Measurements from ENCODE around the gene TNFRSF18. TPM values are rescaled to one million over a fixed set of nuclear protein-coding genes. Genes with fewer than 3 reads are reported as not detected.

The TNFRSF18 gene
- total and polyA plus RNA-seq, 2 experiments from 2014 or later: 1.3 TPM; not detected in 1

GRCh38 chr1:1225238-1225845, 18.9 kb upstream of the TNFRSF18 start:
- no peak overlapping the region for H3K4me3 ChIP-seq
- H2AFZ ChIP-seq: no peak overlapping the region
- H3K79me2 ChIP-seq: peaks cover 54% of the 10 kb centered on the region
- TF ChIP-seq EZH2 (IDR thresholded peaks at IDR 0.05; ENCODE audit: borderline replicate concordance) (no peak), CTCF (IDR thresholded peaks at IDR 0.05; ENCODE audit: poor library complexity) (no peak), EZH2phosphoT487 (IDR thresholded peaks at IDR 0.05; ENCODE audit: low read depth, severe bottlenecking, unreplicated experiment) (no peak)
- H3K36me3 ChIP-seq (replicated peaks; ENCODE audit: insufficient read depth, low read depth): no peaks in the 10 kb centered on the region
- H3K27ac ChIP-seq: no peak overlapping the region
- 98% methylated on average over 32 of the region's 34 CpGs for WGBS (ENCODE audit: low lambda C conversion rate, missing lambda C conversion rate)
- no peaks in the 10 kb centered on the region for H3K27me3 ChIP-seq
- H3K9me2 ChIP-seq (replicated peaks; ENCODE audit: insufficient read depth): no peaks in the 10 kb centered on the region
- DNase-seq (ENCODE audit: low spot score): no peak
- H3K4me2 ChIP-seq: no peak overlapping the region
- peaks cover 9% of the 10 kb centered on the region for H3K4me1 ChIP-seq (ENCODE audit: insufficient read depth)
- peaks cover 41% of the 10 kb centered on the region for H4K20me1 ChIP-seq (ENCODE audit: insufficient read depth, poor library complexity, severe bottlenecking)
- no peaks in the 10 kb centered on the region for H3K9me3 ChIP-seq (ENCODE audit: low read depth)

GRCh38 chr1:1223891-1224290, 17.5 kb upstream of the TNFRSF18 start:
- Histone ChIP-seq H3K4me3 (no peak overlapping the region), H3K9me2 (replicated peaks; ENCODE audit: insufficient read depth) (no peaks in the 10 kb centered on the region), H3K36me3 (replicated peaks; ENCODE audit: insufficient read depth, low read depth) (no peaks in the 10 kb centered on the region), H3K4me2 (no peak overlapping the region), H3K9me3 (ENCODE audit: low read depth) (no peaks in the 10 kb centered on the region), H2AFZ (no peak overlapping the region), H3K27me3 (no peaks in the 10 kb centered on the region), H4K20me1 (ENCODE audit: insufficient read depth, poor library complexity, severe bottlenecking) (peaks cover 34% of the 10 kb centered on the region), H3K79me2 (peaks cover 40% of the 10 kb centered on the region), H3K4me1 (ENCODE audit: insufficient read depth) (no peaks in the 10 kb centered on the region), H3K27ac (no peak overlapping the region)
- no peak for DNase-seq (ENCODE audit: low spot score)
- TF ChIP-seq EZH2phosphoT487 (IDR thresholded peaks at IDR 0.05; ENCODE audit: low read depth, severe bottlenecking, unreplicated experiment) (no peak), EZH2 (IDR thresholded peaks at IDR 0.05; ENCODE audit: borderline replicate concordance) (no peak), CTCF (IDR thresholded peaks at IDR 0.05; ENCODE audit: poor library complexity) (no peak)
- WGBS (ENCODE audit: low lambda C conversion rate, missing lambda C conversion rate): 99% methylated on average over 17 of the region's 21 CpGs

GRCh38 chr1:1223321-1223720, 16.9 kb upstream of the TNFRSF18 start:
- no peak overlapping the region for H3K27ac ChIP-seq
- no peaks in the 10 kb centered on the region for H3K27me3 ChIP-seq
- H3K79me2 ChIP-seq: peaks cover 34% of the 10 kb centered on the region
- H2AFZ ChIP-seq: no peak overlapping the region
- H3K9me2 ChIP-seq (replicated peaks; ENCODE audit: insufficient read depth): no peaks in the 10 kb centered on the region
- H3K9me3 ChIP-seq (ENCODE audit: low read depth): no peaks in the 10 kb centered on the region
- WGBS (ENCODE audit: low lambda C conversion rate, missing lambda C conversion rate): over 99% methylated on average over 12 of the region's 15 CpGs
- H4K20me1 ChIP-seq (ENCODE audit: insufficient read depth, poor library complexity, severe bottlenecking): peaks cover 34% of the 10 kb centered on the region
- no peaks in the 10 kb centered on the region for H3K4me1 ChIP-seq (ENCODE audit: insufficient read depth)
- no peak overlapping the region for H3K4me2 ChIP-seq
- no peak for TF ChIP-seq EZH2phosphoT487 (IDR thresholded peaks at IDR 0.05; ENCODE audit: low read depth, severe bottlenecking, unreplicated experiment)
- no peak for TF ChIP-seq CTCF (IDR thresholded peaks at IDR 0.05; ENCODE audit: poor library complexity)
- no peak for TF ChIP-seq EZH2 (IDR thresholded peaks at IDR 0.05; ENCODE audit: borderline replicate concordance)
- no peak for DNase-seq (ENCODE audit: low spot score)
- no peaks in the 10 kb centered on the region for H3K36me3 ChIP-seq (replicated peaks; ENCODE audit: insufficient read depth, low read depth)
- H3K4me3 ChIP-seq: no peak overlapping the region

Measured in hepatocyte (in vitro differentiated cells).